AG04449 (cell line): ENCODE measurements around the gene BANF1.

ENCODE experiments used
- CTCF ChIA-PET: fragments of 350-600 bp; formaldehyde crosslinking; extraction: SDS; loops from one replicate; lab custom pipeline; 2021; ENCODE audit warnings: antibody characterized with exemption; lab: Yijun Ruan, JAX
- POLR2A ChIA-PET: fragments of 400-600, 350-600 bp; formaldehyde crosslinking; extraction: SDS; loops from one replicate; lab custom pipeline; 2020; ENCODE audit warnings: antibody characterized with exemption, inconsistent platforms; lab: Yijun Ruan, JAX
- DNase-seq: peaks from one replicate; pipeline ENCODE4 v3.0.0-alpha.2; 2010; ENCODE audit warnings: low read depth, low spot score
- H3K4me3 ChIP-seq: 2 replicates; pipeline ENCODE4 v1.5.1; 2011; ENCODE audit warnings: low read depth, mild to moderate bottlenecking, control low read depth, low read length
- TF ChIP-seq, protein P1 (sequence below): IDR thresholded peaks from one replicate; pipeline ENCODE4 v1.5.1; 2011; ENCODE audit warnings: mild to moderate bottlenecking, moderate library complexity, low read length, control low read depth, inconsistent platforms; ENCODE audit not compliant: insufficient read depth; ENCODE audit errors: missing control alignments

The BANF1 gene

DNA sequence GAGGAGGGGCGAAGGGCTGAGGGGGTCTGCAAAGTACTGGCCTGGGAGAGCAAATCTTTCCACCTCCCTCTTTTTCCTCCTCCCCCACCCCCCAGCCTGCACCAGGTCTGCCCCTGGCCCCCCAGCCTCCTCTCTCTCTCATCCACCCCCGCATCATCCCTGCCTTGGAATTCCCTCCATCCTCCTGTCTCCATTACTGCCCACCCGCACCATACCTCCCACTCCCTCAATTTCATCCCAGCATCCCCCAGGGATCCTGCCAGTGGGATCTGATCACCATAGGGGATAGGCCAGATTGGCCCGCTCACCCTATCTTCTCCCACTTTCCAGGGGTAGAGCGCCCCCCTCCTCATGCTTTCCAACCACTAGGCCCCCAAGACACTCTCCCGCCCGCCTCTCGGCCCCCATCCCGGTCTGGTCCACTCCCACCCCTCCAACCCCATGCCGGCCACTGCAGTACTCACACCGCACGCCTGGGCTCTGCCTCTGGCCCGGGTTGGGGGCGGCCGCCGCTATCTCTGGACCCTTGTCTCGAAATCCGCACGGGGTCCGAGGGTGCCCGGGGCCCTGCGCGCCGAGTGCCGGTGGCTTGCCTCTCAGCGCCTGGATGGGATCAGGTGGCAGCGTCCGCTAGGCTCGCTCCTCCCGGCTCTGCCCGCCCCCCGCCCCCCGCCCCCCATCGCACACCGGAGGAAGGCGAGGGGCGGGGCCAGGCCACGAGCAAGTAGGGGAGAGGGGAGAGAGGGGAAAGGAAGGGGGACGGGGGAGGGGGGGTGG lies 46.4 kb downstream of the BANF1 start, which contains the start of gene GAL3ST3:
Gene GAL3ST3, minus strand, starts transcription at position 615 of the 777 bp plus-strand sequence. CDS start 3,746 bp downstream, outside the sequence.
- TF ChIP-seq, protein P1, sequence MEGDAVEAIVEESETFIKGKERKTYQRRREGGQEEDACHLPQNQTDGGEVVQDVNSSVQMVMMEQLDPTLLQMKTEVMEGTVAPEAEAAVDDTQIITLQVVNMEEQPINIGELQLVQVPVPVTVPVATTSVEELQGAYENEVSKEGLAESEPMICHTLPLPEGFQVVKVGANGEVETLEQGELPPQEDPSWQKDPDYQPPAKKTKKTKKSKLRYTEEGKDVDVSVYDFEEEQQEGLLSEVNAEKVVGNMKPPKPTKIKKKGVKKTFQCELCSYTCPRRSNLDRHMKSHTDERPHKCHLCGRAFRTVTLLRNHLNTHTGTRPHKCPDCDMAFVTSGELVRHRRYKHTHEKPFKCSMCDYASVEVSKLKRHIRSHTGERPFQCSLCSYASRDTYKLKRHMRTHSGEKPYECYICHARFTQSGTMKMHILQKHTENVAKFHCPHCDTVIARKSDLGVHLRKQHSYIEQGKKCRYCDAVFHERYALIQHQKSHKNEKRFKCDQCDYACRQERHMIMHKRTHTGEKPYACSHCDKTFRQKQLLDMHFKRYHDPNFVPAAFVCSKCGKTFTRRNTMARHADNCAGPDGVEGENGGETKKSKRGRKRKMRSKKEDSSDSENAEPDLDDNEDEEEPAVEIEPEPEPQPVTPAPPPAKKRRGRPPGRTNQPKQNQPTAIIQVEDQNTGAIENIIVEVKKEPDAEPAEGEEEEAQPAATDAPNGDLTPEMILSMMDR, result no peak
- POLR2A ChIA-PET, result no interaction called here
- DNase-seq, result no peak
- CTCF ChIA-PET, result interaction anchor here (1.3 to 12.6 kb wide), 10 partner anchors 8 to 163 kb away, joined by 4 to 345 read pairs (median 50); partner anchors contain the start of genes CATSPER1, FIBP and PACS1
- peak within 1 kb of the TSS; percentile 18; the same call in 1 of the 2 replicates for H3K4me3 ChIP-seq

DNA sequence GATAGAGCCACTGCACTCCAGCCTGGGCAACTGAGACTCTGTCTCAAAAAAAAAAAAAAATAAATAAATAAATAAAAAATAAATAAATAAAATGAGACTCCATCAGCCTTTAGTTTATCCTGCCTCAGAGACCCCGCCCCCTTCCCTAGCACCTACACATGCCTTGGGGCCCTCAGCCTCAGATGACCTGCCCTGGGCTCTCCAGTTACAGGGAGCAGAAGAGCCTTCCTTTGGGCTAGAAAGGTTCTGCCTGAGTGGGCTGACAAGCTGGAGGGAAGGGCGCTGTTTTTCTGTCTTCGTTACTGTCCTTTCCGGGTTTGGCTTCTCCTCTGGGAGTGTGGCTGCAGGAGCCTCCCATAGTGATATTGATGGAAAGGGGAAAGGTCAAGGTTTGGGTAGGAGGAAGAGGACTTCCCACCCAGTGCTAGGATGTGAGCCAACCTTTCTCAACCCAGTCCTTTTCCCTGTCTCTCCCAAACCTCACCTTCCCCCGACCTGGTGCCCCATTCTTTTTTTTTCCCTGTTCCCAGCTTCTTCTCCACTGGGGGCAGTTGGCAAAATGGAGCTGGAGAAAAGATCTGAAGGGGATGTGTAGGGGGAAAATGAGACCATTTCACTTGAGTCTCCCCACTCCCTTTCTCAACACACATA lies 48.4 kb downstream of the BANF1 start:
- POLR2A ChIA-PET, result interaction anchor here (0.6 kb wide), 1 partner anchor 387 kb away, joined by 3 read pairs; no protein-coding TSS in a partner anchor
- H3K4me3 ChIP-seq, result no peak overlapping the region
- CTCF ChIA-PET, result interaction anchor here (1.8 to 12.6 kb wide), 6 partner anchors 6 to 28 kb away, joined by 4 to 345 read pairs (median 16); partner anchors contain the start of gene CATSPER1
- TF ChIP-seq, protein P1, result no peak
- no peak for DNase-seq

DNA sequence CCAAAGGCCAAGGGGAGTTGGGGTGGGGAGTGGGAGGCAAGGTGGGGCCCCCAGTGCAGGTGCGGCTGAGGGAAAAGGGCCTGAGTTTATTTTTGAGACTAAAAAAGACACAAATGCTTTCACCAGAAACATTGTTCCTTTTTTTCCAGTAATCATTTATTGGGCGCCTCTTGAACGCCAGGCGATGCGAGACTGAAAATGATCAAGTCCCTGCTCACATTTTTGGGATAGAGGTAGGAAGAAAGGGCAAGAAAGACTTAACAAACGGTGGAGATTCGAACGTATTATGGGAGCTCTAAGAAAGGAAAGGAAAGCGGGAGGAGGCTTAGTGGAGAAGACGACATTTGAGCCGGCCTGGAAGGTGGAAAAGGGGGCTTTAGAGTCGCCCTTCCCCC lies 49.1 kb downstream of the BANF1 start:
- CTCF ChIA-PET, result interaction anchor here (1.5 to 12.6 kb wide), 7 partner anchors 7 to 163 kb away, joined by 4 to 345 read pairs (median 9); partner anchors contain the start of genes CATSPER1 and FIBP
- POLR2A ChIA-PET, result interaction anchor here (1.0 to 1.7 kb wide), 3 partner anchors 11 to 20 kb away, joined by 3 to 6 read pairs (median 4); no protein-coding TSS in a partner anchor
- TF ChIP-seq, protein P1, result no peak

DNA sequence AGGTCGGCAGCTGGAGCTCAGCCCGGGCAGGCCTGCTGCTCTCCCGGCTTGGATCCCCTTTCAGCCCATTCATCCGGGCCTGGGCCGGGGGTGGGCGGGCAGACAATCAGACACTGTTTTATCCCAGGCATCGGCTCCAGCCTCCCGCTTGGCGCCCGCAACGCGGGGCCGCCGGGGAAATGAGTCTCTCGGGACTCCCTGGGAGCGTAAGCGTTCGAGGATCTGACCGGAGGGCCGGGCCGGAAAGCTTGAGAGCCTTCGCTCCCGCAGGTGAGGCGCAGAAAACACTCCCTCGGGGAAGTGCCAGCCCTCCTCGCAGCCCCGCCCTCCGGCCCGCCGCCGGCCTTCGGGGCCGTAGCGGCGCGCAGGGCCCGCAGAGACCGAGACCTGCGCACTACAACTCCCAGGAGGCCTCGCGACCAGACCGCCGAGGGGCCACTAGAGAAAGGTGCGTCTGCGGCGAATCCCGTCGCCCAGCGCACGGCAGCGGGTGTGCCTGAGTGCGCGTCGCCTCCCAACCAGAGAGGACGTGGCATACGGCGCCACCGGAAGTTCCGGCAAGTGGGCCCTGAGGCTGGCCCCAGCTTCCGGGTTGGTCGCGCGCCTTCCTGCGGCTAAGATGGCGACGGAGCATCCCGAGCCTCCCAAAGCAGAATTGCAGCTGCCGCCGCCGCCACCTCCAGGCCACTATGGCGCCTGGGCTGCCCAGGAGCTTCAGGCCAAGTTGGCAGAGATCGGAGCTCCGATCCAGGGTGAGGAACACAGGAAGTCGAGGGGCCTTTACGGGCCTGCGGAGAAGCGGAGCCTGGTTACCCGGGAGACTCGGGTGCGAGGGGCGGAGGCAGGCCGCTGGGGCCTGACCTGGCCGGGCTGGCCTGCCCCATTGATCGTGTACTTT lies 49.7 kb downstream of the BANF1 start, which contains the start of gene SF3B2:
Gene SF3B2, plus strand, starts transcription at position 599 of the 898 bp plus-strand sequence. Its CDS starts 21 bp downstream, at position 620.
- ChIA-PET CTCF (interaction anchor here (1.1 to 12.6 kb wide), 10 partner anchors 8 to 341 kb away, joined by 3 to 345 read pairs (median 7); partner anchors contain the start of genes CATSPER1 and FIBP), POLR2A (interaction anchor here (0.6 to 1.7 kb wide), 6 partner anchors 11 to 47 kb away, joined by 3 to 6 read pairs (median 3); no protein-coding TSS in a partner anchor)
- TF ChIP-seq, protein P1, result no peak
- DNase-seq, result peak; percentile 84
- H3K4me3 ChIP-seq, result peak within 1 kb of the TSS; percentile 95

More for the DNA sequence above, 49.1 kb downstream of the BANF1 start:
- no peak for DNase-seq
- H3K4me3 ChIP-seq, result peak overlapping the region; percentile 95

DNA sequence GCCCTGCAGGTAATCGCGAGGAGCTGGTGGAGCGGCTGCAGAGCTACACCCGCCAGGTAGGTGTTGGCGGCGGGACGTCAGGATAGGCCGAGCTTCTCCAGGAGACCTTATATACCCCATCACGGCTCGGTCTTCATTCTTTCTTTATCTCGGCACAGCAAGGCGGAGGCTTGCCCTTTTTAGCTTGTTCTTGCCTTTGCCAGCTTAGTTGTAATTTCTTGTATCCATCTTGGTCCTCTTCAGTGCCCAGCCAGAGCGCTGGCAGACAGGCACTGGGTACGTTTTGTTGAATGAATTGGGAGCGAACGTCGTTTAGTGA lies 50.3 kb downstream of the BANF1 start:
- ChIA-PET CTCF (interaction anchor here (1.1 to 12.6 kb wide), 11 partner anchors 8 to 341 kb away, joined by 3 to 345 read pairs (median 6); partner anchors contain the start of genes CATSPER1 and FIBP), POLR2A (interaction anchor here (0.9 to 1.7 kb wide), 3 partner anchors 10 to 12 kb away, joined by 3 to 6 read pairs (median 3); no protein-coding TSS in a partner anchor)
- DNase-seq, result no peak
- H3K4me3 ChIP-seq, result peak overlapping the region; percentile 95
- TF ChIP-seq, protein P1, result no peak
